ENCODE measurements around the gene DHRS1.

DNA sequence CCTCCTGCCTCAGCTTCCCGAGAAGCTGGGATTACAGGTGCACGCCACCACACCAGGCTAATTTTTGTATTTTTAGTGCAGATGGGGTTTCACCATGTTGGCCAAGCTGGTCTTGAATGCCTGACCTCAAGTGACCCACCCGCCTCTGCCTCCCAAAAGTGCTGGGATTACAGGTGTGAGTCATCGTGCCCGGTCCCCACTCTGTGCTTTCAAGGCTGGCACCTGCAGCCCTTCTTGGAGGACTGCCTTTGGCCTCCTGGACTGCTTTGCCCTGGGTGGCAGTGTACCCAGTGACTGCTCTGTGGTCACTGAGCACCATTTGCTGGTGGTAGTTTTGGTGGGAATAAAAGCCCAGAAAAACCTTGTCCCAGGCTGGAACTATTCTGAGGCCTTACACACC is 12.6 kb downstream of the DHRS1 start:
- TF ChIP-seq TAF1 (IDR thresholded peaks at IDR 0.05; ENCODE audit: borderline replicate concordance, insufficient read depth, low read length): no peak
- TF ChIP-seq POLR2AphosphoS5 (IDR thresholded peaks at IDR 0.05; ENCODE audit: low read depth, low read length): no peak
- TF ChIP-seq SIN3A (IDR thresholded peaks at IDR 0.05; ENCODE audit: borderline replicate concordance, insufficient read depth, low read length): no peak
- TF ChIP-seq, protein P1, sequence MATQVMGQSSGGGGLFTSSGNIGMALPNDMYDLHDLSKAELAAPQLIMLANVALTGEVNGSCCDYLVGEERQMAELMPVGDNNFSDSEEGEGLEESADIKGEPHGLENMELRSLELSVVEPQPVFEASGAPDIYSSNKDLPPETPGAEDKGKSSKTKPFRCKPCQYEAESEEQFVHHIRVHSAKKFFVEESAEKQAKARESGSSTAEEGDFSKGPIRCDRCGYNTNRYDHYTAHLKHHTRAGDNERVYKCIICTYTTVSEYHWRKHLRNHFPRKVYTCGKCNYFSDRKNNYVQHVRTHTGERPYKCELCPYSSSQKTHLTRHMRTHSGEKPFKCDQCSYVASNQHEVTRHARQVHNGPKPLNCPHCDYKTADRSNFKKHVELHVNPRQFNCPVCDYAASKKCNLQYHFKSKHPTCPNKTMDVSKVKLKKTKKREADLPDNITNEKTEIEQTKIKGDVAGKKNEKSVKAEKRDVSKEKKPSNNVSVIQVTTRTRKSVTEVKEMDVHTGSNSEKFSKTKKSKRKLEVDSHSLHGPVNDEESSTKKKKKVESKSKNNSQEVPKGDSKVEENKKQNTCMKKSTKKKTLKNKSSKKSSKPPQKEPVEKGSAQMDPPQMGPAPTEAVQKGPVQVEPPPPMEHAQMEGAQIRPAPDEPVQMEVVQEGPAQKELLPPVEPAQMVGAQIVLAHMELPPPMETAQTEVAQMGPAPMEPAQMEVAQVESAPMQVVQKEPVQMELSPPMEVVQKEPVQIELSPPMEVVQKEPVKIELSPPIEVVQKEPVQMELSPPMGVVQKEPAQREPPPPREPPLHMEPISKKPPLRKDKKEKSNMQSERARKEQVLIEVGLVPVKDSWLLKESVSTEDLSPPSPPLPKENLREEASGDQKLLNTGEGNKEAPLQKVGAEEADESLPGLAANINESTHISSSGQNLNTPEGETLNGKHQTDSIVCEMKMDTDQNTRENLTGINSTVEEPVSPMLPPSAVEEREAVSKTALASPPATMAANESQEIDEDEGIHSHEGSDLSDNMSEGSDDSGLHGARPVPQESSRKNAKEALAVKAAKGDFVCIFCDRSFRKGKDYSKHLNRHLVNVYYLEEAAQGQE (IDR thresholded peaks at IDR 0.05; ENCODE audit: insufficient read depth in 1 of 2, low read depth in 2 of 2, low read length in 2 of 2): no peak

Measured in PFSK-1 (cell line).